Tibial nerve (tissue), 3 donors: ENCODE results near the gene RNASE12.

Source experiments
- CTCF ChIP-seq, 5 experiments: fragments of 200-600 bp in 3 of 5; fragments of 450-650 bp in 2 of 5; sonication (generic) in 3 of 5; IDR thresholded peaks; one replicate each; pipeline ENCODE4 v1.5.1; 2016 to 2019; ENCODE audit warnings: antibody characterized with exemption in 5 of 5, mild to moderate bottlenecking in 3 of 5, moderate library complexity in 2 of 5
- POLR2A ChIP-seq, 2 donors: fragments of 450-650 bp; IDR thresholded peaks; one replicate each; pipeline ENCODE4 v1.6.1; 2017; ENCODE audit warnings: antibody characterized with exemption in 2 of 2, mild to moderate bottlenecking in 2 of 2, moderate library complexity in 2 of 2

- TF ChIP-seq CTCF (IDR thresholded peaks at IDR 0.05): no peak
- TF ChIP-seq POLR2A (IDR thresholded peaks at IDR 0.05): no peak
Measured at GRCh38 chr14:20578325-20578724, 12.9 kb downstream of the RNASE12 start.
